SU-DHL-6 (cell line): Measurements from ENCODE around the gene FAM72D.
"Not testable (repeated sequence)": the region's sequence is repeated elsewhere in the genome, so short reads cannot be mapped to it uniquely, and the experiment has no call there.

Experiments used
- CTCF ChIP-seq: fragments of 200-600 bp; sonication (generic); IDR thresholded peaks from one replicate; pipeline ENCODE4 v1.5.1; 2017; ENCODE audit warnings: antibody characterized with exemption, mild to moderate bottlenecking, low read length, moderate library complexity; ENCODE audit not compliant: insufficient read depth, poor library complexity, severe bottlenecking
- EZH2phosphoT487 ChIP-seq: fragments of 200-600 bp; sonication (generic), shearing (Covaris generic); conservative IDR thresholded peaks from 2 replicates; pipeline ENCODE4 v1.6.1; 2018; ENCODE audit warnings: mild to moderate bottlenecking, antibody characterized with exemption, low read length, moderate library complexity, mixed read lengths

- not testable (repeated sequence) for TF ChIP-seq CTCF, EZH2phosphoT487
Measured at GRCh38 chr1:145076877-145077276, 18.9 kb upstream of the FAM72D start.
